Measurements from ENCODE around the gene CPNE5.

DNA sequence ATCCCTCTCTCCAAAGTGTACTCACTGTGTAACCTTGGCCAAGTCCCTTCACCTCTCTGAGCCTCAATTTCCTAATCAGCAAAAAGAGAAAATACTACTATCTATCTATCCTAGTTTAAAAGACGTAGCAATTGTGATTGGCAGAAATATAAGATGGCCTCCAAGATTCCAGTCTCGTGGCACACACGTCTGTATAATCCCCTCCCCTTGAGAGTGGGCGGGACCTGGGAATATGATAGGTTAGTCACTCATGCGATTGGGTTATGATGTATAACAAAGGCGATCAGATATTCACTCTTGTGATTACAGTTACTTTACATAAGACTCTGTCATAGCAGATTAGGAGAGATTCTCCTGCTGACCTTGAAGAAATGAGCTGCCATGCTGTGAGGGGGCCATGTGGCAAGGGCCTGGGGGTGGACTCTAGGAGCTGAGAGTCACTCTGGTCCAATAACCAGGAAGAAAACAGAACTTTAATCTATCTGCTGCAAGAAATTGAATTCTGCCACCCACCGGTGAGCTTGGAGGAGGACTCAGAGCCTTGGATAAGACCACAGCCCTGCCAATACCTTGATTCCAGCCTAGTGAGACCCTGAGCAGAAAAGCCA lies 6.0 kb downstream of the CPNE5 start:
- TF ChIP-seq, protein P1, sequence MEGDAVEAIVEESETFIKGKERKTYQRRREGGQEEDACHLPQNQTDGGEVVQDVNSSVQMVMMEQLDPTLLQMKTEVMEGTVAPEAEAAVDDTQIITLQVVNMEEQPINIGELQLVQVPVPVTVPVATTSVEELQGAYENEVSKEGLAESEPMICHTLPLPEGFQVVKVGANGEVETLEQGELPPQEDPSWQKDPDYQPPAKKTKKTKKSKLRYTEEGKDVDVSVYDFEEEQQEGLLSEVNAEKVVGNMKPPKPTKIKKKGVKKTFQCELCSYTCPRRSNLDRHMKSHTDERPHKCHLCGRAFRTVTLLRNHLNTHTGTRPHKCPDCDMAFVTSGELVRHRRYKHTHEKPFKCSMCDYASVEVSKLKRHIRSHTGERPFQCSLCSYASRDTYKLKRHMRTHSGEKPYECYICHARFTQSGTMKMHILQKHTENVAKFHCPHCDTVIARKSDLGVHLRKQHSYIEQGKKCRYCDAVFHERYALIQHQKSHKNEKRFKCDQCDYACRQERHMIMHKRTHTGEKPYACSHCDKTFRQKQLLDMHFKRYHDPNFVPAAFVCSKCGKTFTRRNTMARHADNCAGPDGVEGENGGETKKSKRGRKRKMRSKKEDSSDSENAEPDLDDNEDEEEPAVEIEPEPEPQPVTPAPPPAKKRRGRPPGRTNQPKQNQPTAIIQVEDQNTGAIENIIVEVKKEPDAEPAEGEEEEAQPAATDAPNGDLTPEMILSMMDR (conservative IDR thresholded peaks at IDR 0.05; ENCODE audit: low read length): no peak
- TF ChIP-seq EZH2phosphoT487 (IDR thresholded peaks at IDR 0.05; ENCODE audit: borderline replicate concordance): no peak

All from Loucy (cell line).